HUDEP-2 (cell line): ENCODE data around the gene GANAB.
A peak's percentile ranks its signal among the peaks of the same experiment; 100 is the strongest.
"Not testable (repeated sequence)": the region's sequence is repeated elsewhere in the genome, so short reads cannot be mapped to it uniquely, and the experiment has no call there.

Experiments used
- DNase-seq, 76 experiments: peaks; one replicate each; lab custom pipeline; 2025; ENCODE audit not compliant: unreplicated experiment in 76 of 76; lab: John Stamatoyannopoulos, UW

GANAB gene

DNA sequence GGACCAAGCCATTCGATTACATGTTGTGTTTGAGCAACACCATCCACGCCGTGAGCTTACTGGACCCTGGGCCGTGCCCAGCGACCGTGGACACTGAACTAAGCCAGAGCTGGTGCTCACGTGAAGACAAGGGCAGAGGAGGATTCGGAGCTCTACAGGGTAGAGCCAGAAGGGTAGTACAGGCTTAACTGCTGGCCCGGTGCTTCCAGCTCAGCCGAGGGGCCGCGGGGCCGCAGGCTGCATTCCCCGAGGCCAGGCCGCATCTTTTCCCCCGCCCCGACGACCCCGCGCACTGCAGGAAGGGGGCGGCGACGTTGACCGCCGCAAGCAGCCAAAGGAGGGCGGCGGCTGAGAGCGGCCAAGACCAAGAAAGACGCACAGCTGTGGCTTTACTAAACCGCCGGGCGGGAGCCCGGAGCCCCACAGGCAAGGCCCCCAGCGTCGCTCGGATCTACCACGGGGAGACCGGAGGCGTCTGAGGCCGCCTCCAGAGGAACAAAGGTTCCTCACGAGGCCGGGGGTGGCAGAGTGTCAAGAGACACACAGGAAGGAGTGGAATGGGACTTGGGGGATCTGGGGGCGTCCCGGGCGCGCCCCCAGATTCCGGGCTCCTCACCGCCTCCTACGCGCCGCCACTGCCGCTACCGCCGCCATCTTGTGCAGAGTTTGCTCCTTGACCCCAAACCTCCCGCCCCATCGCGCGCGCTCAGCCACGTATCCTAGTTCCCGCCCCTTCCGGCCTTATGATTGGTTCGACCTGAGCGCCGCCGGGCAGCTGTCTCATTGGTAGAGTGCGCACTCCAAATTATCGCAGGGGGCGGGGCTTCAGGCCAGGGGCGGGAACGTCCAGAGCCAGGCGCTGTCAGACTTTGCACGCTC is at the start of gene GANAB:
TSS of gene GANAB (minus strand) at position 668 of the 879 bp plus-strand sequence. CDS start at position 654, 14 bp downstream.
- DNase-seq, result peak in 74 of 76 experiments; percentile 81 to 99 (median 97)

DNA sequence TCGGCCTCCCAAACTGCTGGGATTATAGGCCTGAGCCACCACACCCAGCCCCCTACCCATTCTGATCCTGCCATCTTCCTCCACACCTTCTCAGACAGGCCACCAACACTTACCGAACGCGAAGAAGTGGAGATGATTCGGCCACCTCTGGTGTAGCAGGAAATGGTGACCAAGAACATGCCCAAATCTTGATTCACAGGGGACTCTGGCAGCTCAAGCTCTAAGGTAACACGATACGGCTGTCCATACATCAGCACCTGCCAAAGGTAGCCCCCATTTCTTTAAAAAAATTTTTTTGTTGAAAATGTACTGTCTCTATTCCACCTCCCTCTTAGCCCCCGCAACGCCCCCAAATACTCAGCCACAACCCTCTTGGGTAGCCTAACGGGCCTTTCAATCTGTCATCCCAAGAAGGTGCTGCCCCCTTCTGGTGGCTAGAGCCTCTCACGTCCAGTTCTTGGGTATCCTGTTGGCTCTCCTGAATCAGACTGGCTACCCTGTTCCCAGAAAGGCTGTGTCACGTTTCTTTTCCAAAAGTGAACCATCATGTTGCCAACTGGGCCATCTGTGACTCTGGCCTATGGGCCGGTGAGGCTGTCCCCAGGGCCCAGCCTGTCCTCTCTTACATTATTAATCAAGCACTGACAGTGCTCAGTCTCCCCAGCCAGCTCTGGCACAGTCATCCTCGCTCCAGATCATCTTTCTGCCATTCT is 48.2 kb upstream of the GANAB start:
- peak in 69 of 76 experiments; percentile 9 to 77 (median 62) for DNase-seq

DNA sequence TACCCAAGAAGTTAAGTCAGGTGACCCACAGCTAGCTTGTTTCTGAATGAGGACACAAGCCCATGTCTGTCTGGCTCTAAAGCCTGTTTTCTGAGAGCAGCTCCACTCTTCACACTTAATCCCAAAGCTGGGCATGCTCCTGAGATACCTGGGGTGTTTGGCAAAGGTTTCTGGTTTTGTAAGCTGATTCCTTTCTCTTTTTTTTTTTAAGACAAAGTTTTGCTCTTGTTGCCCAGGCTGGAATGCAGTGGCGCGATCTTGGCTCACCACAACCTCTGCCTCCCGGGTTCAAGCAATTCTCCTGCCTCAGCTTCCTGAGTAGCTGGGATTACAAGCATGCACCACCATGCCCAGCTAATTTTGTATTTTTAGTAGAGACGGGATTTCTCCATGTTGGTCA is 47.2 kb upstream of the GANAB start:
- DNase-seq, result not testable (repeated sequence)

DNA sequence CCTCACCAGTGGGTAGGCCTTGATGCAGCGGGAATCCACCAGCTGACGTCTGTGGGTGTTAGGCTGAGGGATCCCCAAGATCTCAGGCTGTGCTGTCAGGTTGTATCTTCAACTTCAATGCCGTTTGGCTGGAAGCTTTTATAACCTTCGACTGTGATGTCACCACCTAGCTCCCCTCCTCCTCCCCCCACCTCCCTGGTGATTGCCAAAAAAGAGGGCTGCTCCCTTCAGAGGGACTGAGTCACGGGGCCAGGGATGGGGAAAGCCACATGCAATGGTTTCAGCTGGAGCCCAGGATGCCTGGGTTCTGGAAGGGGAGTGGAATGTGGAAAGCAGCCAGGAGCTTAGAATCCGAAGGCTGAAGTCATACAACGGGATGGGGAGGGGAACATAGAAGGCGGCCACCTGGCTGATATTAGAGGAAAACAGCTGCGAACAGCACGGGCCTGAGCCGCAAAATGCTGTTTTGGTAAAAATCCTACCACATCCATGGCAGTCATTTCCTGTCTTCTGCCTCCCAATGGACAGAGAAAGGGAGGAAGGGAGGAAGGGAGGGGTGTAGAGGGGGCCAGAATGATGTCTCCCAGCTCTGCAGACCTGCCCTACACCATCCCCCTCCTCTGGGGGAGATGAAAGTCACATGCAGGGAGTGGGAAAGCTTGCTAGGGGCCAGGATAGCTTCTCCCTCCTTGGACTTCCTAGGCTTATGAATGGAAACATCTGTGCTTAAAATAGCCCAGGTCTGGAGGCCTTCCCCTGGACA is 43.2 kb upstream of the GANAB start, which contains the start of gene LRRN4CL:
TSS of gene LRRN4CL (minus strand) at position 110 of the 763 bp plus-strand sequence. CDS start 1,022 bp downstream, outside the sequence.
- no peak for DNase-seq

DNA sequence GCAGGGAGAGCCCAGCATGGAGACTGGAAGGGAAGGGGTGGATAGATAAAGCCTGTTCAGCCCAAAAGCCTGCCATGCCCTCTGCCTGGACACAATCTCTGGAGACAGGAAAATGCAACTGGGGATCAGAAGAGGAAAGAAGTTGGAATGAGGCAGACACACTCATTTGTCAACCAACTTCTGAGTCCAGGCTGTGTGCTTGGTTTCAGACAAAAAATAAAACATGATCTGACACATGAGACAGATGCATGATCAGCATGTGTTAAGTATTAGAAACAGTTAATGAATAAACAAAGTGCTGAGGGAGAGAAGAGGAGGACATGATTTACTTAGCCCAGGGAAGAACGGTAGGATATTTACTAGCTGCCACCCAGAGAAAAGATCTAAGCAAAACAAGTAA is 42.1 kb upstream of the GANAB start:
- no peak for DNase-seq

DNA sequence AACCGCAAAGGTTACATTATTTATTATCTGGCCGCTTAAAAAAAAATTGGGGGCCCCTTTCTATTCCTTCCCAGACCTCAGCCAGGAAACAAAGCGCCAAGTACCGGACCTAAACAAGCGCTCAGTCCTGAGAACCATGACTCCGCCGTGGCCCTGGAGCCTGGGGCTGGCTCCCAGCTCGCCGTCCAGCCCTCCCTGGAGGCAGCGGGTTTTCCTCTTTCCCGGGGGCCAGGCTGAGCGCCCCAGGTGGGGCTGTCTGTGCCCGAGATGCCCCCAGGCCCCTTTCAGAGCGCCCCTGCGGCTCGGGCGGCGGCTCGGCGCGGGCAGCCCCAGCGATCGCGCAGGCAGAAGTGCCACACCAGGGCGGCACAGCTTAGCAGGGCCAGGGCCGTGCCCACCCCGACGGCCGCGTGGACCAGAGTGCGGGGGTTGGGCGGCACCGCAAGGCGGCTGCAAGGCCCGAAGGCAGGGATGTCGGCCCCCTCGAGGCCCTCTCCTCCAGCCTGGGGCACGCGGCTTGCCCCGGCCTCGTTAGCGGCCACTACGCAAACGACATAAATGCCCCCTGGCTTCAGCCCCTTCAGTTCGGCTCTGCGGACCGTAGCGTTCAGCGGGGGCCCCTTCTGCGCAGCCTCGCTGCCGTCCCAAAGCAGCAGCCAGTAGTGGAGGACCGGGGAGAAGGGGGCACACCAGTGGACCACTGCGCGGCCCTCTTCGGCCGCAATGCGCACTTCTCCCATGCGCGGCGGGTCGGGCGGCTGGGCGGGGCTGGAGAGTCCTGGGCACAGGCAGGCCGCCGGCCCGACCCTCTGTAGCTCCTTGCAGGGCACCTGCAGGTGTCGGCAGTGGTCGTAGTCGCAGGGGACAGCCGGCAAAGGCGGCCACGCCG is 41.3 kb upstream of the GANAB start:
- no peak for DNase-seq

DNA sequence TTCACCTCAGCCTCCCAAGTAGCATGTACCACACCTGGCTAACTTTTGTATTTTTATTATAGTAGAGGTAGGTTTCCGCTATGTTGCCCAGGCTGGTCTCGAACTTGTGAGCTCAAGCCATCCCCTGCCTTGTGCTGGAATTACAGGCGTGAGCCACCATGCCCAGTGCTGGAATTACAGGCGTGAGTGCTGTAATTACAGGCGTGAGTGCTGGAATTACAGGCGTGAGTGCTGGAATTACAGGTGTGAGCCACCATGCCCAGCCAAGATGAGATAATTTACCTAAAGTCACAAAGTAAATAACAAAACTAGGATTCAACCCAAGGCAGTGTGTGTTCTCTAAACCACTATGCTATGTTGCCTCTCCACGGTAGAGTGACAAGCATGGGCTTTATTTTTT is 36.1 kb upstream of the GANAB start:
- no peak for DNase-seq

DNA sequence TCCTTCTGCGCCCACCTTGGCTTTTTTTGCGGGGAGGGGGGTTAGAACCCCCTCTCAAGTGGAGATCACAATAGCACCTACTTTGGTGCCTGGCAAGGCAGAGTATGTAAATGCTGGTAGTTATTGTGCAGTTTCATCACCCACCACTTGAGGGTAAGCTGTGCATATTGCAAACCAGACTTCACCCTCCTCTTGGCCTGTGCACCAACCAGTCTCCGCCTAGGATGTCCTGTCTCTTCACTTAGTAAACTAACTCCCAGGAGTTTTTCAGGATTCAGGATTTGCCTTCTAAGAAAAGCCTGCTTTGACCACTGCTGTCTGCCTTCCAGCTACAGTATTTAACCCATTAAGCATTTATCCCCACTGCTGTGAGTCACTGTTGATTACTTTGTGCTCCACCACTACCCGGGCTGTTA is 34.4 kb upstream of the GANAB start:
- DNase-seq, result peak in 61 of 76 experiments; percentile 9 to 78 (median 41)

DNA sequence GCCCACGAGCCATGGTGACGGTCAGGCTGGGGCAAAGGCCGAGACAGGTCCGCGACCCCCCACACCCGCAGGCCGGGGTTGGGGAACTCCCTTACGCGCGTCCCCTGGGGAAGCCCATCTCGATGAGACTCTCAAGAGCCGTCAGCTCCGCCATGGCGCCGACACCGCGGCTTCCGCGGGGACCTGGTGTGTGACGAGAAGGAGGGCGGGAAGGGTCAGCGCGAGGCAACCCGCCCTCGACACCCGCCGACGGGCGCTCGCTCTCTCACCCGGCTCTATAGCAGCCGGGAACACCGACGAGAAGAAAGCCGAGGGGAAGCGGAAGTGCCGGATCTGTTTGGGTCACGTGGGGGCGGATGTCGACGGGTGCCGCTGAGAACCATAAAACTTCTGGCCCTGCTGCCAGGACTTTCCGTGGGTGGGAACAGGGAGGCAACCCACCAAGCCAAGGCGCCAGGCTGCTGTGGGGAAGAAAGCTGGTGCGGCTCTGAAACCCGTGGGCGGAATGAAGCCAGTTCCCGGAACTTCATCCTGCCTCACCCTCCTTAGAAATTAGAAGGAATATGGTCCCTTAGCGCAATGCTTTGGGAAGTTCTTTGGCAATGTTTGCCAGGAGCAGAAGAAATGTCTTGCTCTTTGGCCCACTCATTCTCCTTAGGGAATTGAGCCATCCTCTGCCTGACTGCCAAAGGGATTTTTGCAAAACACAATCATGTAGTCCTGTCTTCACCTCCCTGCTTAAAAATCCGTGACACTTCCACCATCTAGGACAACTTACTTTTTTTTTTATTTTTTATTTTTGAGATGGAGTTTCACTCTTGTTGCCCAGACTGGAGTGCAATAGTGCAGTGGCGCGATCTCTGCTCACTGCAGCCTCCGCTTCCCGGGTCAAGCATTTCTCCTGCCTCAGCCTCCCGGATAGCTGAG is 32.6 kb upstream of the GANAB start, which contains the start of gene UBXN1:
TSS of gene UBXN1 (minus strand) at position 304 of the 927 bp plus-strand sequence. CDS start at position 154, 150 bp downstream.
- DNase-seq, result peak in 72 of 76 experiments; percentile 23 to 90 (median 76)

DNA sequence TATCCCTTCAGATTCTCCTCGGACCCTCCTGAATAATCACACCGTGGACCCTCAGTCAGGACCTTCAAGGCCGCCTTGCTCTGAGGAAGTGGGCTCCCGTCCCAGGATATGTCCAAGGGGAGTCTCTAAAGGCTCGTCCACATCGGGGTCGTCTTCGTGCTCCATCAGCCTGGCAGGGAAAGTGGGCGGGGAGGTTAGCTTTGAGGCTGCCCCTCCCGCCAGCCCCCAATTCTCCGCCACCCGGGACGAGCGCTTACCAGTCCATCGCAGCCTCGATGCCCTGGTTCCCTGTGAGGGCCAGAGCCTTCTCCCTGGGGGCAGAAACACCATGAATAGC is 32.0 kb upstream of the GANAB start:
- DNase-seq, result no peak

DNA sequence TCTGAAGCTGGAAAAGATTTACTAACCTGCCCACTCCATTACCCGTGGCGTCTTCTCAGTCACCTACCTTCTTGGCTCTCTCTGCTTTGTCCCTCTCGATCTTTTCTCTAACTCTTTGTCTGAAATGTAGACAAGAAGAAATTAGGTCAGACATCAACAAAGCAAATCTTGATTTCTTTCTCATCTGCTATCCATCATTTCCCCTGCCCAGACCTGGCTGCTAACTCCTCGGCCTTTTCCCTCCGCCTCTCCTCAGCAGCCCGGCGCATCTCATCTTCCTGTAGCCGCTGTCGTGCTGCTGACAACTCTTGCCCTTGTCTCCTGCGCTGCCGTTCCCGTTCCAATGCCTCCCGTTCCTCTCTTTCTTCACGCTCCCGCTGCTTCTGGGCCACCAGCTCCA is 31.3 kb upstream of the GANAB start:
- DNase-seq, result no peak

DNA sequence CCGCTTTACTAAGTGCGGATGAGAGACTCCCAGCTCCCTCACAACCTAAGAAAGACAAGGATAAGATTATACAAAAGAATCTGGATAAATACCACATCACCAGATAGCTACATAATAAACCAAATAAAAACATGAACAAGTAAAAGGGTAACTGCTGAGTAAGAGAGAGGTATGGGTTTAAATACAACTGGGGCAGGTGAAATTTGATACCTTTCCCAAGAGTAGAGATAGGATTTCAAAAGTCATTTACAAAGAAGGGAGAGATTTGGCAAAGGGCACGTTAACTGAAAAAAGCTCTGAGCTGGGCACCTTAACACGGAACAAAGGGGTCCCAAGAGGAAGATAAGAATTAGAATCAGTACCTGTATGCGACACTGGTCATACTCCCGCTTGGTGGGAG is 30.7 kb upstream of the GANAB start:
- DNase-seq, result no peak

DNA sequence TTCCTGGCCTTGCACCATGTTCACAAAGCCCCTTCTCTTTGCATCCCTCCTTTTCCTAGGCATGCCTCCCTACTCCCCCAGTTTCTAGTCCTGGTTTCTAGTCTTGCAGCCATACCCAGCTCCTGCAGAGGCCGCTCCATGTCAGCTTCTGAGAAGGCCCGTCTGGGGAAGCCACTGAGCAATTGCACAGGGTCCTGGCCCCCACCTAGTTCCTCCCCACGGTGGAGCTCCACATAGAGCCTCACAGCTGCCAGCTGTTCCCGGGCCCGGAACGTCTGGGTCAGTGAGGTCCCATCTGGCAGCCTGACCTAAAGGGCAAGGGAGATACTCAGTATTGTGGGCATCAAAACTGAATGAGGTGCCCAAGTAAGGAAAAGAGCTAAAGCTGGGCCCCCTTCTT is 30.3 kb upstream of the GANAB start:
- DNase-seq, result no peak

DNA sequence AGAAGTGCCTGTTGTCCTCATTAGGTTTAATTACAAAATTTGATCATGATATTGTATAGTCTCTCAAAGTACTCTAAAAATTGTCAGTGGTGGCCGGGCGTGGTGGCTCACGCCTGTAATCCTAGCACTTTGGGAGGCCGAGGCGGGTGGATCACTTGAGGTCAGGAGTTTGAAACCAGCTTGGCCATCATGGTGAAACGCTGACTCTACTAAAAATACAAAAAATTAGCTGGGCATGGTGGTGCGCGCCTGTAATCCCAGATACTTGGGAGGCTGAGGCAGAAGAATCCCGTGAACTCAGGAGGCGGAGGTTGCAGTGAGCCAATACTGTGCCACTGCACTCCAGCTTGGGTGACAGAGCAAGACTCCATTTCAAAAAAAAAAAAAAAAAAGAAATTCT is 29.0 kb upstream of the GANAB start:
- DNase-seq, result not testable (repeated sequence)

DNA sequence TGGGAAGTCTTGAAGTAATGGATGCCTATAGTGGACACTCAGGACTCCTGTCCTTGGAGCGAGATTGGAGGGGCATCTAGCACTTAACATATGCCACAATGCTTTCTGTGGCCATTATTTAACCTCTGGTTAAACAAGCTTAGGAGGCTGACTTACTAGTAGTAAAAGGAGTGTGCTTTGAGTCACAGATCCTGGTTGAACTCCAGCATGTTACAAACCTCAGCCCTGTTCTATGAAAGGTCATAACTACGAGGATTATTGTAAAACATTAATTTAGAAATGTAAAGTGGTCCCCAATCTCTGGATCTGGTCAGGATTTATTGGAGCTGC is 26.7 kb upstream of the GANAB start:
- no peak for DNase-seq

DNA sequence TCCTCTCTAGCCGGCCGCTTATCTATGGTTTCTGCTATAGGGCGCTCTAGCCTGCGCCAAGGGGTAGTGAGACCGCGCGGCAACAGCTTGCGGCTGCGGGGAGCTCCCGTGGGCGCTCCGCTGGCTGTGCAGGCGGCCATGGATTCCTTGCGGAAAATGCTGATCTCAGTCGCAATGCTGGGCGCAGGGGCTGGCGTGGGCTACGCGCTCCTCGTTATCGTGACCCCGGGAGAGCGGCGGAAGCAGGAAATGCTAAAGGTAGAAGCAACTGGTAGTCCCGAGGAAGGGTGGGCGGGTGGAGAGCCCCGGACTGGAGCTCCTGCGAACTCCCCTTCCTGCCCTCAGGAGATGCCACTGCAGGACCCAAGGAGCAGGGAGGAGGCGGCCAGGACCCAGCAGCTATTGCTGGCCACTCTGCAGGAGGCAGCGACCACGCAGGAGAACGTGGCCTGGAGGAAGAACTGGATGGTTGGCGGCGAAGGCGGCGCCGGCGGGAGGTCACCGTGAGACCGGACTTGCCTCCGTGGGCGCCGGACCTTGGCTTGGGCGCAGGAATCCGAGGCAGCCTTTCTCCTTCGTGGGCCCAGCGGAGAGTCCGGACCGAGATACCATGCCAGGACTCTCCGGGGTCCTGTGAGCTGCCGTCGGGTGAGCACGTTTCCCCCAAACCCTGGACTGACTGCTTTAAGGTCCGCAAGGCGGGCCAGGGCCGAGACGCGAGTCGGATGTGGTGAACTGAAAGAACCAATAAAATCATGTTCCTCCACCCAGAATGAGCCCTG is 25.4 kb upstream of the GANAB start, which contains the start of the genes LBHD1 and UQCC3:
TSS of gene LBHD1 (minus strand) at position 660 of the 782 bp plus-strand sequence. CDS start 2,236 bp downstream, outside the sequence.
TSS of gene UQCC3 (plus strand) at position 66 of the 782 bp plus-strand sequence. CDS start at position 139, 73 bp downstream.
- peak in 68 of 76 experiments; percentile 32 to 93 (median 68) for DNase-seq

DNA sequence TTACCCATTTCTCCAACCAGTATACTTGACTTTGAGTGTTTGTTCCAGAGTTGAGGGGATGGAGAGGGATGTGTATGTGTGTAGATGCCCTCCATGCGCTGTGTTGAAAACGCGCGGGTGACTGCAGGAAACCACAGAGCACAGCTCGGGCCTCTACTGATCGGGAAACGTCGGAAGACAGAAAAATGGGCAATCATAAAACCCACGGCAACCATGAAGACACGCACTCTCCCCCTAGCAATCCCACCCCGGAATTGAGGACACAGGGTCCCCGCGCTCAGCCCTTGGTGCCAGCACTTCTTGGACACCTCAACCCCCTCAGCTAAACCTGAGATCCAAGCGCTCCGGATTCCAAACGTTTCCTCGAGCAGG is 24.8 kb upstream of the GANAB start:
- peak in 3 of 76 experiments; percentile 29 to 82 (median 48) for DNase-seq
